Measurements from ENCODE around the gene SASH3.

SASH3 gene

DNA sequence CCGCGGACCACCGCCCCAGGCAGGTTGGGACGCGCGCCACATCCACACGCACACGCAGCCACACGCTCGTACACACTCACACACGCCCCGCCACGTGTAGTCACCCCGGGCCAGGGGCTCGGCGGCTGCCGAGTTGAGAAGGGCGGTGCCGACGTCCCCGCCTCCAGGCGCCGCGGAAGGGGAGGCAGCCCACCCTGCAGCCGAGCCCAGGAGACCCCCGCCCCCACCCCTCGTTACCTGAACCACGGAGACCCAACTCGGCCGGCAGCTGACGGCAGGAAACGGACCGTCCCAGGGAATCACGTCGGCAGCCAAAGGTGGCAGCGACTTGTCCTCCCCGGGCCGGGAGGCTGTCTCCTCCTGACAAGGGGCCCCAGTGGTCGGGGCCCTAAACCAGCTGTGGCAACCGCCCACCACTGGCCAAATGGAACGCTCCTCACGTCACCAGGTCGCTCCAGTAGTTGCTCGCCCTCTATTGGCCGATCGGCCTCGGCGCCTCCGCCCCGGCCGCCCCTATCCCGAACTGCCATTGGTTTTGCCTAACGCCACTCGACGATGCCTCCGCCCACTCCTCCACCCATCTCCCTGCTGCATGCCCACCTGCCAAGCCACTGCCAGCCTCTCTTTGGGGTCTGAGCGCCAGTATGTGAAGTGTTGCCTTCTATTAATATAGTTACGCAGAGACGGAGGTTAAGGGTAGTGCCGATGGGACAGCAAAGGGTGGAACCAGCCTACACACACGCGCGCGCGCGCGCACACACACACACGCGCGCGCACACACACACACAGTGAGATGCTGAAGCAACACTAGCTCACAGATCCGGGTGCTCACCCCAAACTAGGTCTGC, 63.9 kb downstream of the SASH3 start, which contains the start of gene ZDHHC9:
ZDHHC9 (minus strand) TSS at position 428 of the 848 bp plus-strand sequence. CDS start 1,941 bp downstream, outside the sequence.
- TF ChIP-seq FOXM1 (IDR thresholded peaks at IDR 0.05; ENCODE audit: borderline replicate concordance), result 0 out of 2 replicates have a peak, but pooled peaks have one; percentile 23
- TF ChIP-seq LEF1 (IDR thresholded peaks at IDR 0.05; ENCODE audit: borderline replicate concordance), result no peak
- TF ChIP-seq, protein P1, sequence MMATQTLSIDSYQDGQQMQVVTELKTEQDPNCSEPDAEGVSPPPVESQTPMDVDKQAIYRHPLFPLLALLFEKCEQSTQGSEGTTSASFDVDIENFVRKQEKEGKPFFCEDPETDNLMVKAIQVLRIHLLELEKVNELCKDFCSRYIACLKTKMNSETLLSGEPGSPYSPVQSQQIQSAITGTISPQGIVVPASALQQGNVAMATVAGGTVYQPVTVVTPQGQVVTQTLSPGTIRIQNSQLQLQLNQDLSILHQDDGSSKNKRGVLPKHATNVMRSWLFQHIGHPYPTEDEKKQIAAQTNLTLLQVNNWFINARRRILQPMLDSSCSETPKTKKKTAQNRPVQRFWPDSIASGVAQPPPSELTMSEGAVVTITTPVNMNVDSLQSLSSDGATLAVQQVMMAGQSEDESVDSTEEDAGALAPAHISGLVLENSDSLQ (IDR thresholded peaks at IDR 0.05), result peak; percentile 99
- ChIA-PET POLR2A (interaction anchor here (1.0 to 1.4 kb wide), 3 partner anchors 9 to 62 kb away, joined by 4 to 6 read pairs (median 5); partner anchors contain the start of gene UTP14A), CTCF (interaction anchor here (0.6 to 0.7 kb wide), 2 partner anchors 217 to 1517 kb away, joined by 3 to 4 read pairs; no protein-coding TSS in a partner anchor)
- DNase-seq (ENCODE audit: extremely low spot score), result peak; percentile 97
